Cardiac fibroblast (primary cell): ENCODE data around the gene PTP4A2.

Experiments used
- DNase-seq, 2 donors: peaks; one replicate each; pipeline versions ENCODE4 v3.0.0 to v3.0.0-alpha.2; 2010; ENCODE audit warnings: low read depth in 2 of 2
- H3K4me3 ChIP-seq, 2 donors: replicated peaks in 1 of 2; 1 replicate in 1 of 2; 2 replicates in 1 of 2; pipeline ENCODE4 v1.5.1; 2011; ENCODE audit warnings: low read depth in 2 of 2, low read length in 2 of 2, mild to moderate bottlenecking in 2 of 2, moderate library complexity in 1 of 2
- CTCF ChIP-seq: IDR thresholded peaks from one replicate; pipeline ENCODE4 v1.5.1; 2011; ENCODE audit warnings: low read depth, mild to moderate bottlenecking, low read length, inconsistent platforms

PTP4A2 gene

GRCh38 chr1:31869449-31869848 is 68.7 kb downstream of the PTP4A2 start:
- no peak for DNase-seq
- no peak for TF ChIP-seq CTCF
- H3K4me3 ChIP-seq: no peak overlapping the region

GRCh38 chr1:31868862-31869261 is 69.3 kb downstream of the PTP4A2 start:
- TF ChIP-seq CTCF: no peak
- no peak overlapping the region for H3K4me3 ChIP-seq
- DNase-seq: no peak

GRCh38 chr1:31867546-31867945 is 70.6 kb downstream of the PTP4A2 start:
- DNase-seq: no peak
- H3K4me3 ChIP-seq: no peak overlapping the region
- TF ChIP-seq CTCF: no peak

GRCh38 chr1:31866450-31867032 is 71.6 kb downstream of the PTP4A2 start:
- TF ChIP-seq CTCF: no peak
- no peak overlapping the region for H3K4me3 ChIP-seq
- DNase-seq: no peak

GRCh38 chr1:31865728-31866449 is 72.3 kb downstream of the PTP4A2 start:
- no peak overlapping the region for H3K4me3 ChIP-seq
- no peak for TF ChIP-seq CTCF
- no peak for DNase-seq

- no peak overlapping the region for H3K4me3 ChIP-seq
- no peak for DNase-seq
- no peak for TF ChIP-seq CTCF
Observed at GRCh38 chr1:31862071-31862470, 76.1 kb downstream of the PTP4A2 start.
